Hepatocyte (in vitro differentiated cells): ENCODE measurements around the gene DSCAML1.

Experiments
- EZH2 ChIP-seq: fragments of 200-600 bp; sonication (generic); IDR thresholded peaks from 2 replicates; pipeline ENCODE4 v1.6.1; 2016; ENCODE audit warnings: antibody characterized with exemption, mild to moderate bottlenecking, borderline replicate concordance
- TF ChIP-seq, protein P1 (sequence below): fragments of 200-600 bp; sonication (generic); IDR thresholded peaks from 2 replicates; pipeline ENCODE4 v1.5.1; 2016; ENCODE audit warnings: antibody characterized with exemption, mild to moderate bottlenecking; ENCODE audit not compliant: poor library complexity

DNA sequence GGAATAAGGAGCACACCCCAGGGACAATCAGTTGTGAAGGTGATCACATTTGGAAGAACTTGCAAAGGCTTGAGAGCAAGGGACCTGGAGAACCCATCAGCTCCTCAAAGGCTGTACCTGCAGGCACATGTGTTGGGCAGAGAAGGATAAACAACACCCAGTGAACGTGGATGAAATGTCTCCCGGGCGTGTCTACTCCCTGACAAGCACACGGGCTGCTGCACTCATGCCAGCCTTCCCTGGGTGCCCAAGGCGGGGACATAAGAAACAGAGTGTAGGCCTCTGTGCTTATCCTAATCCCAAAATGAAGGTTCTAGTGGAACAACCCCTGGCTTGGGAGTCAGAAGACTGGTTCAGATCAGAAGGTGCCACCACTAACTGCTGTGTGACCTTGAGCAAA is 46.7 kb downstream of the DSCAML1 start:
- TF ChIP-seq EZH2 = no peak
- TF ChIP-seq, protein P1, sequence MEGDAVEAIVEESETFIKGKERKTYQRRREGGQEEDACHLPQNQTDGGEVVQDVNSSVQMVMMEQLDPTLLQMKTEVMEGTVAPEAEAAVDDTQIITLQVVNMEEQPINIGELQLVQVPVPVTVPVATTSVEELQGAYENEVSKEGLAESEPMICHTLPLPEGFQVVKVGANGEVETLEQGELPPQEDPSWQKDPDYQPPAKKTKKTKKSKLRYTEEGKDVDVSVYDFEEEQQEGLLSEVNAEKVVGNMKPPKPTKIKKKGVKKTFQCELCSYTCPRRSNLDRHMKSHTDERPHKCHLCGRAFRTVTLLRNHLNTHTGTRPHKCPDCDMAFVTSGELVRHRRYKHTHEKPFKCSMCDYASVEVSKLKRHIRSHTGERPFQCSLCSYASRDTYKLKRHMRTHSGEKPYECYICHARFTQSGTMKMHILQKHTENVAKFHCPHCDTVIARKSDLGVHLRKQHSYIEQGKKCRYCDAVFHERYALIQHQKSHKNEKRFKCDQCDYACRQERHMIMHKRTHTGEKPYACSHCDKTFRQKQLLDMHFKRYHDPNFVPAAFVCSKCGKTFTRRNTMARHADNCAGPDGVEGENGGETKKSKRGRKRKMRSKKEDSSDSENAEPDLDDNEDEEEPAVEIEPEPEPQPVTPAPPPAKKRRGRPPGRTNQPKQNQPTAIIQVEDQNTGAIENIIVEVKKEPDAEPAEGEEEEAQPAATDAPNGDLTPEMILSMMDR = no peak
